ENCODE measurements around the gene P2RY8. TPM values are rescaled to one million over a fixed set of nuclear protein-coding genes. Genes with fewer than 3 reads are reported as not detected.
"Not testable (repeated sequence)": the region's sequence is repeated elsewhere in the genome, so short reads cannot be mapped to it uniquely, and the experiment has no call there.

The P2RY8 gene
- total RNA-seq, 3 donors from 2014 or later (not counting 1 experiment from before 2014, with no cell fraction given): 73.7 to 114 (median 107) TPM

DNA sequence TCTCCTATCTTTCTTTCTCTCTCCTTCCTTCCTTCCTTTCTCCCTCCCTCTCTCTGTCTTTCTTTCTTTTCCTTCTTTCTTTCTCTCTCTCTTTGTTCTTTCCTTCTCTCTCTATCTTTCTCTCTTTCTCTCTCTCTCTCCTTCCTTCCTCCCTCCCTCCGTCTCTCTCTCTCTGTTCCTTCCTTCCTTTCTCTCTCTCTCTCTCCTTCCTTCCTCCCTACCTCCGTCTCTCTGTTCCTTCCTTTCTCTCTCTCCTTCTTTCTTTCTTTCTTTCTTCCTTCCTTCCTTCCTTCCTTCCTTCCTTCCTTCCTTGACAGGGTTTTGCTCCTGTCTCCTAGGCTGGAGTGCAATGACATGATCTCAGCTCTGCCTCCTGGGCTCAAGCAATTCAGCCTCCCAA, 24.2 kb upstream of the P2RY8 start:
- no peak overlapping the region for H3K27ac ChIP-seq (ENCODE audit: low read length)

GRCh38 chrX:1558761-1559468, 21.9 kb upstream of the P2RY8 start:
- peaks cover 15 to 16% of the 10 kb centered on the region in 2 donors for H3K4me1 Mint-ChIP-seq
- no peak overlapping the region for H3K27ac Mint-ChIP-seq
- ATAC-seq (no peak), DNase-seq (no peak)
- H3K9me3 ChIP-seq (ENCODE audit: control insufficient read depth, insufficient read depth, low read length): peaks cover 5% of the 10 kb centered on the region
- H3K36me3 Mint-ChIP-seq: no peaks in the 10 kb centered on the region
- intact Hi-C loops (cut with micrococcal nuclease): no loop called here
- no peaks in the 10 kb centered on the region for H3K9me3 Mint-ChIP-seq
- no peaks in the 10 kb centered on the region for H3K27me3 Mint-ChIP-seq (ENCODE audit: low read depth in 2 of 2)
- peaks cover 35% of the 10 kb centered on the region for H3K4me1 ChIP-seq (ENCODE audit: control insufficient read depth, insufficient read depth, low read length)
- H3K4me3 ChIP-seq (ENCODE audit: low read length): no peak overlapping the region
- no peak for TF ChIP-seq CTCF (IDR thresholded peaks at IDR 0.05)
- H3K4me3 Mint-ChIP-seq: no peak overlapping the region
- H3K27me3 ChIP-seq (ENCODE audit: control insufficient read depth, insufficient read depth, low read length): no peaks in the 10 kb centered on the region
- H3K36me3 ChIP-seq (ENCODE audit: control insufficient read depth, insufficient read depth, low read length): no peaks in the 10 kb centered on the region
- 97% methylated on average over 13 of the region's 13 CpGs for WGBS (ENCODE audit: insufficient coverage)
- H3K27ac ChIP-seq (ENCODE audit: low read length): no peak overlapping the region

More for the DNA sequence above, 24.2 kb upstream of the P2RY8 start:
- H3K4me3 Mint-ChIP-seq: no peak overlapping the region
- ATAC-seq (no peak), DNase-seq (no peak)
- no peaks in the 10 kb centered on the region for H3K36me3 Mint-ChIP-seq
- intact Hi-C loops (cut with micrococcal nuclease): no loop called here
- Histone ChIP-seq H3K9me3 (ENCODE audit: control insufficient read depth, insufficient read depth, low read length) (no peaks in the 10 kb centered on the region), H3K4me1 (ENCODE audit: control insufficient read depth, insufficient read depth, low read length) (peaks cover 17% of the 10 kb centered on the region), H3K36me3 (ENCODE audit: control insufficient read depth, insufficient read depth, low read length) (no peaks in the 10 kb centered on the region), H3K4me3 (ENCODE audit: low read length) (no peak overlapping the region), H3K27me3 (ENCODE audit: control insufficient read depth, insufficient read depth, low read length) (no peaks in the 10 kb centered on the region)
- H3K27ac Mint-ChIP-seq: no peak overlapping the region
- 44% methylated on average over 2 of the region's 2 CpGs for WGBS (ENCODE audit: insufficient coverage)
- no peak for TF ChIP-seq CTCF (IDR thresholded peaks at IDR 0.05)
- H3K4me1 Mint-ChIP-seq: no peaks in the 10 kb centered on the region
- H3K9me3 Mint-ChIP-seq: no peaks in the 10 kb centered on the region
- no peaks in the 10 kb centered on the region for H3K27me3 Mint-ChIP-seq (ENCODE audit: low read depth in 2 of 2)

- H3K36me3 ChIP-seq (ENCODE audit: control insufficient read depth, insufficient read depth, low read length); intact Hi-C loops (cut with micrococcal nuclease); ATAC-seq; H3K4me3 ChIP-seq (ENCODE audit: low read length); H3K27ac ChIP-seq (ENCODE audit: low read length); H3K4me3 Mint-ChIP-seq; DNase-seq; H3K27me3 Mint-ChIP-seq (ENCODE audit: low read depth in 2 of 2); H3K9me3 Mint-ChIP-seq; H3K27me3 ChIP-seq (ENCODE audit: control insufficient read depth, insufficient read depth, low read length); H3K9me3 ChIP-seq (ENCODE audit: control insufficient read depth, insufficient read depth, low read length); H3K27ac Mint-ChIP-seq; H3K36me3 Mint-ChIP-seq: not testable (repeated sequence)
- peaks cover 48% of the 10 kb centered on the region for H3K4me1 ChIP-seq (ENCODE audit: control insufficient read depth, insufficient read depth, low read length)
- H3K4me1 Mint-ChIP-seq: peaks cover 16 to 22% of the 10 kb centered on the region in 2 donors
Observed at GRCh38 chrX:1557442-1557841, 20.5 kb upstream of the P2RY8 start.

GRCh38 chrX:1555370-1555769, 18.4 kb upstream of the P2RY8 start:
- H3K4me1 ChIP-seq (ENCODE audit: control insufficient read depth, insufficient read depth, low read length): peaks cover 48% of the 10 kb centered on the region
- WGBS (ENCODE audit: insufficient coverage): 89% methylated on average over 6 of the region's 6 CpGs
- H3K36me3 ChIP-seq (ENCODE audit: control insufficient read depth, insufficient read depth, low read length): no peaks in the 10 kb centered on the region
- H3K4me3 ChIP-seq (ENCODE audit: low read length): no peak overlapping the region
- Mint-ChIP-seq H3K9me3 (peaks cover 0 to 6% of the 10 kb centered on the region in 2 donors), H3K27ac (peak overlapping the region; percentile 85 to 89), H3K4me3 (peak overlapping the region; percentile 74), H3K27me3 (ENCODE audit: low read depth in 2 of 2) (no peaks in the 10 kb centered on the region), H3K36me3 (no peaks in the 10 kb centered on the region), H3K4me1 (peaks cover 26 to 33% of the 10 kb centered on the region in 2 donors)
- no peaks in the 10 kb centered on the region for H3K27me3 ChIP-seq (ENCODE audit: control insufficient read depth, insufficient read depth, low read length)
- intact Hi-C loops (cut with micrococcal nuclease): no loop called here
- DNase-seq (no peak), ATAC-seq (no peak)
- no peak for TF ChIP-seq CTCF (IDR thresholded peaks at IDR 0.05)
- peaks cover 5% of the 10 kb centered on the region for H3K9me3 ChIP-seq (ENCODE audit: control insufficient read depth, insufficient read depth, low read length)
- peak overlapping the region; percentile 94 for H3K27ac ChIP-seq (ENCODE audit: low read length)
